OCI-LY1 (cell line): ENCODE measurements around the gene EDA.

Experiments
- H2AFZ ChIP-seq: fragments of 200-600 bp; sonication (generic), shearing (Covaris generic); 2 replicates; pipeline ENCODE4 v1.6.0; 2014; ENCODE audit warnings: antibody characterized with exemption, mild to moderate bottlenecking, low read length
- H3F3A ChIP-seq: fragments of 200-600 bp; sonication (generic), shearing (Covaris generic); 2 replicates; pipeline ENCODE4 v1.6.0; 2014; ENCODE audit warnings: mild to moderate bottlenecking, antibody characterized with exemption, low read length, moderate library complexity; ENCODE audit not compliant: insufficient read depth
- H3K27ac ChIP-seq: fragments of 200-600 bp; sonication (generic); 2 replicates; pipeline ENCODE4 v1.5.1; 2014; ENCODE audit warnings: low read length, mixed run types, mild to moderate bottlenecking, low read depth; ENCODE audit not compliant: poor library complexity, severe bottlenecking
- H3K27me3 ChIP-seq: fragments of 200-600 bp; sonication (generic); 2 replicates; pipeline ENCODE4 v1.6.0; 2014; ENCODE audit warnings: antibody characterized with exemption, mild to moderate bottlenecking, low read length, moderate library complexity; ENCODE audit not compliant: insufficient read depth
- H3K36me3 ChIP-seq: fragments of 200-600 bp; sonication (generic); 2 replicates; pipeline ENCODE4 v1.6.1; 2014; ENCODE audit warnings: mild to moderate bottlenecking, antibody characterized with exemption, low read length, moderate library complexity, mixed read lengths; ENCODE audit not compliant: insufficient read depth
- H3K4me1 ChIP-seq: fragments of 200-600 bp; sonication (generic); 2 replicates; pipeline ENCODE4 v1.5.1; 2014; ENCODE audit warnings: mild to moderate bottlenecking, low read length, moderate library complexity; ENCODE audit not compliant: insufficient read depth, severe bottlenecking
- H3K4me2 ChIP-seq: fragments of 200-600 bp; sonication (generic), shearing (Covaris generic); 2 replicates; pipeline ENCODE4 v1.6.1; 2014; ENCODE audit warnings: low read length
- H3K4me3 ChIP-seq: fragments of 200-600 bp; sonication (generic); 2 replicates; pipeline ENCODE4 v1.5.1; 2014; ENCODE audit warnings: low read length, low read depth, mild to moderate bottlenecking, mixed read lengths; ENCODE audit not compliant: poor library complexity, severe bottlenecking
- H3K79me2 ChIP-seq: fragments of 200-600 bp; shearing (Covaris generic); 2 replicates; pipeline ENCODE4 v1.6.1; 2016; ENCODE audit warnings: mixed run types, low read length, mixed read lengths; ENCODE audit not compliant: insufficient read depth
- H3K9ac ChIP-seq: fragments of 200-600 bp; sonication (generic), shearing (Covaris generic); 2 replicates; pipeline ENCODE4 v1.6.1; 2014; ENCODE audit warnings: mild to moderate bottlenecking, low read length, mixed read lengths
- H3K9me2 ChIP-seq: fragments of 200-600 bp; sonication (generic), shearing (Covaris generic); 2 replicates; pipeline ENCODE4 v1.6.1; 2014; ENCODE audit warnings: low read depth, mild to moderate bottlenecking, low read length, mixed read lengths
- H3K9me3 ChIP-seq: fragments of 200-600 bp; shearing (Covaris generic); 2 replicates; pipeline ENCODE4 v1.6.1; 2014; ENCODE audit warnings: low read length, mixed read lengths
- H4K20me1 ChIP-seq: fragments of 200-600 bp; sonication (generic), shearing (Covaris generic); 2 replicates; pipeline ENCODE4 v1.6.0; 2016; ENCODE audit warnings: mild to moderate bottlenecking, low read length; ENCODE audit not compliant: insufficient read depth
- EZH2 ChIP-seq: fragments of 200-600 bp; sonication (generic), shearing (Covaris generic); IDR thresholded peaks from 2 replicates; pipeline ENCODE4 v1.8.0; 2017; ENCODE audit warnings: borderline replicate concordance, mixed run types, mild to moderate bottlenecking, antibody characterized with exemption, low read length, moderate library complexity, mixed read lengths
- TF ChIP-seq, protein P1 (sequence below): fragments of 200-600 bp; sonication (generic), shearing (Covaris generic); IDR thresholded peaks from 2 replicates; pipeline ENCODE4 v1.5.1; 2017; ENCODE audit warnings: mild to moderate bottlenecking, antibody characterized with exemption, low read length, moderate library complexity, mixed read lengths

EDA gene

DNA sequence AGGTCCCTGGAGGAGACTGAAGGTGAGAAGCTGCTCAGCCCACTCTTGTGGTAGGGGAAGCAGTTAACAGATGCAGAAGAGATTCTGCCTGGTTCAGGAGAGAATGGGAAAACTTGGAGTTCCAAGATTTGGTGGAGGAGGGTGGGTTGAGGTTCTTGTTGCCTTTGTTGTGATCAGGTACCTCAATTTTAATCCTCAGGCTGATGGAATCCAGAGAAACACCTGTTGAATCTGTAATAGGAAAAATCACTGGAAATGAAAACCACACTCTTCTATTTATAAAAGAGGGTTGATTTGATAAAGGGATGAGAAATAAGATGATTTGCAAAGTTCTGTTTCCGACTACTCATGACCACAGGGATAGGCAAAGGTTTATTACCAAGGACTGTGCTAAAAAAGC, 132.1 kb downstream of the EDA start:
- H3K4me1 ChIP-seq, result no peaks in the 10 kb centered on the region
- H4K20me1 ChIP-seq, result no peaks in the 10 kb centered on the region
- no peaks in the 10 kb centered on the region for H3K9me2 ChIP-seq
- H3K27ac ChIP-seq, result no peak overlapping the region
- H3F3A ChIP-seq, result no peaks in the 10 kb centered on the region
- H3K9ac ChIP-seq, result no peak overlapping the region
- no peak overlapping the region for H3K4me3 ChIP-seq
- H2AFZ ChIP-seq, result no peak overlapping the region
- TF ChIP-seq, protein P1, sequence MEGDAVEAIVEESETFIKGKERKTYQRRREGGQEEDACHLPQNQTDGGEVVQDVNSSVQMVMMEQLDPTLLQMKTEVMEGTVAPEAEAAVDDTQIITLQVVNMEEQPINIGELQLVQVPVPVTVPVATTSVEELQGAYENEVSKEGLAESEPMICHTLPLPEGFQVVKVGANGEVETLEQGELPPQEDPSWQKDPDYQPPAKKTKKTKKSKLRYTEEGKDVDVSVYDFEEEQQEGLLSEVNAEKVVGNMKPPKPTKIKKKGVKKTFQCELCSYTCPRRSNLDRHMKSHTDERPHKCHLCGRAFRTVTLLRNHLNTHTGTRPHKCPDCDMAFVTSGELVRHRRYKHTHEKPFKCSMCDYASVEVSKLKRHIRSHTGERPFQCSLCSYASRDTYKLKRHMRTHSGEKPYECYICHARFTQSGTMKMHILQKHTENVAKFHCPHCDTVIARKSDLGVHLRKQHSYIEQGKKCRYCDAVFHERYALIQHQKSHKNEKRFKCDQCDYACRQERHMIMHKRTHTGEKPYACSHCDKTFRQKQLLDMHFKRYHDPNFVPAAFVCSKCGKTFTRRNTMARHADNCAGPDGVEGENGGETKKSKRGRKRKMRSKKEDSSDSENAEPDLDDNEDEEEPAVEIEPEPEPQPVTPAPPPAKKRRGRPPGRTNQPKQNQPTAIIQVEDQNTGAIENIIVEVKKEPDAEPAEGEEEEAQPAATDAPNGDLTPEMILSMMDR, result no peak
- no peak for TF ChIP-seq EZH2
- H3K79me2 ChIP-seq, result no peaks in the 10 kb centered on the region
- no peak overlapping the region for H3K4me2 ChIP-seq
- no peaks in the 10 kb centered on the region for H3K9me3 ChIP-seq
- no peaks in the 10 kb centered on the region for H3K36me3 ChIP-seq
- no peaks in the 10 kb centered on the region for H3K27me3 ChIP-seq

DNA sequence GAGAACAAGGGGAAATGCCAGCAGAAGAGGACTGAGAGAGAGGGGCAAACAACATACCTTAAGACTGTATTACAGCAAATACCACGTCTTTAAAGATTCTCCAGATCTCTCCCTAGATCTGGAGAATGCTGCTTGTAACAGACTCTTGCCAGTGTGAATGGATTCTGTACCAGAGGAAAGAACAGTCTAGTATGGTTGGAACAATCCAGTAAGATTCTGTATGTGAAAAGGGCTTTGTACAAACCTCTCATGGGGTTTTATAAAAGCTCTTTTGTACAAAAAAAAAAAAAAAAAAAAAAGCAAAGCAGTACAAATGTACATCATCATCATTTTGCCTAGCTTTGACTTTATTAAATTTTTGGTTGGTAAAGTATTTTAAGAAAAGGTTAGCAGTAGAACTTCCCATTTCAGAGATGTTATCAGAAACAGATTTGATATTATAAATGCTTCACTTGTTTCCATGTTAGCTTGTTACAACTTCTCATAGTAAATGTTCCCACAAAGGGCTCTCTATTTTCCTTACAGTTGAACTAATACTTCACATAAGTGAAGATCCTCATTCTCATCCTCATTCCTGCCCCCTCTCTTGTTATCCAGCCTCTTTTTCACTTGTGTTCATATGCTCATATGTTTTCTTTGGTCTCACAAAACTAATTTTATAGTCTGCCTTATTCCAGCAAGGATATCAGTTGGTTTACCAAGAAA, 144.2 kb downstream of the EDA start:
- TF ChIP-seq EZH2, result no peak
- TF ChIP-seq, protein P1, result no peak
- no peaks in the 10 kb centered on the region for H3K36me3 ChIP-seq
- no peak overlapping the region for H3K27ac ChIP-seq
- no peaks in the 10 kb centered on the region for H3K9me3 ChIP-seq
- no peaks in the 10 kb centered on the region for H3K9me2 ChIP-seq
- no peak overlapping the region for H3K4me3 ChIP-seq
- H3K4me1 ChIP-seq, result no peaks in the 10 kb centered on the region
- no peak overlapping the region for H2AFZ ChIP-seq
- no peak overlapping the region for H3K4me2 ChIP-seq
- no peak overlapping the region for H3K9ac ChIP-seq
- no peaks in the 10 kb centered on the region for H3K27me3 ChIP-seq
- H4K20me1 ChIP-seq, result no peaks in the 10 kb centered on the region
- no peaks in the 10 kb centered on the region for H3K79me2 ChIP-seq
- H3F3A ChIP-seq, result no peaks in the 10 kb centered on the region

DNA sequence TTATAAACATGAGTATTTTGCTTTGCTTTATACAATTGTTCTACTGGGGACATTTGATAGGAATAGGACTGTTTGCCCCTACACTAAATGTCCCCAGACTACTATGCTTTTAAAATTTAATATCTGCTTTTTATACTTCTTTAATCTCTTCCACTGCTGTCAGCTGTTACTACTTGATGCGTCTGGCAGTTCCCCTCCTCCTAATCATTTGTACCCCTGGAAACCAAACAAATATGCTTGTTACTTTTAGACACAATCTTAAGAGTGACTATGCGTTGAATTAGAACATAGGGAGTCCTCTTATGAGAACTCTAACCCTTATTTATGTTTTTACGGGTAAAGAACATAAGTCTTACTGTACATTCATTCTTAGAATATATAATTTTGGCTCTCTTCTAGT, 145.7 kb downstream of the EDA start:
- no peaks in the 10 kb centered on the region for H3K9me2 ChIP-seq

More for the DNA sequence above, 145.7 kb downstream of the EDA start:
- Histone ChIP-seq H3K36me3 (no peaks in the 10 kb centered on the region), H3K4me3 (no peak overlapping the region), H3K27ac (no peak overlapping the region), H3K9me3 (no peaks in the 10 kb centered on the region), H4K20me1 (no peaks in the 10 kb centered on the region), H3K79me2 (no peaks in the 10 kb centered on the region), H3K4me2 (no peak overlapping the region), H3K4me1 (no peaks in the 10 kb centered on the region), H3K27me3 (no peaks in the 10 kb centered on the region), H3K9ac (no peak overlapping the region), H3F3A (no peaks in the 10 kb centered on the region), H2AFZ (no peak overlapping the region)
- TF ChIP-seq EZH2, result no peak
- TF ChIP-seq, protein P1, result no peak
